Caco-2 (cell line): ENCODE measurements around the gene ARHGEF4. TPM values are rescaled to one million over a fixed set of nuclear protein-coding genes. Genes with fewer than 3 reads are reported as not detected.

ENCODE experiments used
- BruUV-seq: library from RNA; stranded (reverse); fragments of 400-500 nt; replicated peaks from 2 replicates; lab custom pipeline; 2021; lab: Mats Ljungman, UMichigan
- CTCF ChIA-PET: fragments of 300-600 bp; sonication (Branson Sonifier 250); formaldehyde crosslinking; loops from one replicate; lab custom pipeline; 2022; ENCODE audit warnings: antibody characterized with exemption; lab: Charles Lee
- POLR2A ChIA-PET: fragments of 300-600 bp; sonication (Branson Sonifier 250); formaldehyde crosslinking; loops from one replicate; lab custom pipeline; 2022; ENCODE audit warnings: antibody characterized with exemption; lab: Charles Lee
- DNase-seq, 2 experiments: peaks; one replicate each; pipeline versions ENCODE4 v3.0.0 to v3.0.0-alpha.2; 2020 to 2022
- H3K27me3 ChIP-seq: replicated peaks from 2 replicates; pipeline ENCODE4 v1.6.0; 2011; ENCODE audit warnings: low read length; ENCODE audit not compliant: control insufficient read depth, insufficient read depth
- H3K36me3 ChIP-seq: 2 replicates; pipeline ENCODE4 v1.5.1; 2011; ENCODE audit warnings: low read length; ENCODE audit not compliant: control insufficient read depth, insufficient read depth
- H3K4me1 ChIP-seq: fragments of 250-450 bp; sonication (Bioruptor Pico); 2 replicates; pipeline ENCODE4 v1.5.1; 2020; ENCODE audit warnings: mild to moderate bottlenecking
- H3K4me3 ChIP-seq: 2 replicates; pipeline ENCODE4 v1.5.1; 2011; ENCODE audit warnings: low read depth, mild to moderate bottlenecking, control low read depth, low read length
- H3K9me3 ChIP-seq: fragments of 250-450 bp; sonication (Bioruptor Pico); 2 replicates; pipeline ENCODE4 v1.5.1; 2020; ENCODE audit warnings: mild to moderate bottlenecking, moderate library complexity
- H3K27ac Mint-ChIP-seq: one replicate; pipeline ENCODE4 v1.8.0; 2022; ENCODE audit warnings: mixed read lengths; ENCODE audit not compliant: unreplicated experiment
- H3K27me3 Mint-ChIP-seq: one replicate; pipeline ENCODE4 v1.8.0; 2022; ENCODE audit warnings: mixed read lengths; ENCODE audit not compliant: insufficient read depth, unreplicated experiment
- H3K36me3 Mint-ChIP-seq: one replicate; pipeline ENCODE4 v1.8.0; 2022; ENCODE audit warnings: mild to moderate bottlenecking, mixed read lengths; ENCODE audit not compliant: insufficient read depth, unreplicated experiment
- H3K4me1 Mint-ChIP-seq: one replicate; pipeline ENCODE4 v1.8.0; 2022; ENCODE audit warnings: low read depth, mixed read lengths; ENCODE audit not compliant: unreplicated experiment
- H3K4me3 Mint-ChIP-seq: one replicate; pipeline ENCODE4 v1.8.0; 2022; ENCODE audit warnings: mild to moderate bottlenecking, moderate library complexity, mixed read lengths; ENCODE audit not compliant: unreplicated experiment
- H3K9me3 Mint-ChIP-seq: one replicate; pipeline ENCODE4 v1.8.0; 2022; ENCODE audit warnings: mixed read lengths; ENCODE audit not compliant: unreplicated experiment
- CTCF ChIP-seq, 2 experiments: fragments of 200-600 bp in 1 of 2; IDR thresholded peaks; 1 replicate in 1 of 2; 2 replicates in 1 of 2; pipeline versions ENCODE4 v1.5.1 to v1.8.0; 2011 to 2022; ENCODE audit warnings: antibody characterized with exemption in 1 of 2, control low read depth in 1 of 2, inconsistent platforms in 1 of 2, low read depth in 1 of 2, low read length in 1 of 2, mild to moderate bottlenecking in 1 of 2, moderate library complexity in 1 of 2; ENCODE audit not compliant: insufficient read depth in 1 of 2, severe bottlenecking in 1 of 2, unreplicated experiment in 1 of 2
- intact Hi-C: fragments of 100-400 bp; cut with micrococcal nuclease; formaldehyde crosslinking; loops from one replicate; pipeline ENCODE4 v1.10.0; 2022; ENCODE audit not compliant: unreplicated experiment
- total RNA-seq: library from RNA; stranded (reverse); gene quantifications from 2 replicates; pipeline ENCODE4 v1.2.3, GENCODE V29; 2022

Gene ARHGEF4
- total RNA-seq, 1 experiment from 2014 or later = 1.8 TPM

- H3K27me3 Mint-ChIP-seq = peaks cover 3% of the 10 kb centered on the region
- no peaks in the 10 kb centered on the region for H3K4me1 Mint-ChIP-seq
- no peak overlapping the region for H3K4me3 Mint-ChIP-seq
- DNase-seq = no peak
- H3K36me3 Mint-ChIP-seq = no peaks in the 10 kb centered on the region
- ChIA-PET POLR2A (interaction anchor here (0.5 kb wide), 1 partner anchor 16 kb away, joined by 3 read pairs; no protein-coding TSS in a partner anchor), CTCF (no interaction called here)
- H3K27ac Mint-ChIP-seq = no peak overlapping the region
- no TSS peak for BruUV-seq
- Histone ChIP-seq H3K9me3 (no peaks in the 10 kb centered on the region), H3K27me3 (0 out of 2 replicates have a peak, but pooled peaks cover 1% of the 10 kb centered on the region), H3K36me3 (no peaks in the 10 kb centered on the region), H3K4me3 (no peak overlapping the region), H3K4me1 (peaks cover 11% of the 10 kb centered on the region; the same call in 1 of the 2 replicates)
- no peaks in the 10 kb centered on the region for H3K9me3 Mint-ChIP-seq
- TF ChIP-seq CTCF (IDR thresholded peaks at IDR 0.05; ENCODE audit: insufficient read depth in 1 of 2, low read depth in 1 of 2, low read length in 1 of 2, severe bottlenecking in 1 of 2, unreplicated experiment in 1 of 2) = no peak
- intact Hi-C loops = no loop called here
Observed at GRCh38 chr2:130834091-130834930, 2.4 kb upstream of the ARHGEF4 start.

DNA sequence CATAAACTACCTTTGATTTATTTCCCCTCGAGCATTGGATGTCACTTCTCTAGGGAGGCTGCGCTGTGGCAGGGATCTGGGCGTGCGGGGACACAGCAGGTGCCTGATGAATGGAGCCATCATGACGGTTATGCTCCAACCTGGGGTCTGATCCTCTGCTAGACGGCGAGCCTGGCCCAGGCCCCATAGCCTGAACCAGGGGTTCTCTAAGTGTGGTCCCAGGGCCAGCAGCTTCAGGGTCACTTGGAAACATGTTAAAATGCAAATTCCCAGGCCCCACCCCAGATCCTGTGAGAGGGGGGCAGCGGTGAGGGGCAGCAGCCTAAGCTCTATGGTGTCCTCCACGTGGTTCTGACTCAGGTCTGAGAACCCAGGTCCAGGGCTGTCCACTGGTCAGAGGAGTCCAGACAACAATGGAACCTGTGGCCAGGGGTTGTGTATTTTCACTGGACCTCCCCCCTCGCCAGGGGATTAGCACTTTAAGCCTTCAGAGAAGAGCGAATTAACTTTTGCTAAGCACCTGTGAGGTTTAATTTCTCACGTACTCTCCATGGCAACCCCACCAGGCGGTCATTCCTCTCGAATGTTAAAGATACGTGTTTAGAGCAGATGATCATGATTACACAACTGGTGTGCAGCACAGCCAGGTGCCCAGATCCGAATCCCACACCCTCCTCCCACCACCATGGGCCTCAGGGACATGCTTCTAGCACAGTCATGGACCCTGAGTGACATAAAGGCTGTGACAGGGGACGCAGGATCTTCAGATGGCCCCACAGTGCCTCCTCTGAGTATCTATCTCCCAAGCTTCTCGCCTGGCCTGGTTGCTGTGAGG, 1.6 kb upstream of the ARHGEF4 start:
- BruUV-seq = no TSS peak
- DNase-seq = no peak
- Histone ChIP-seq H3K9me3 (no peaks in the 10 kb centered on the region), H3K4me3 (no peak overlapping the region), H3K36me3 (no peaks in the 10 kb centered on the region), H3K27me3 (0 out of 2 replicates have a peak, but pooled peaks cover 1% of the 10 kb centered on the region), H3K4me1 (peaks cover 11% of the 10 kb centered on the region; the same call in 1 of the 2 replicates)
- intact Hi-C loops = no loop called here
- Mint-ChIP-seq H3K4me3 (no peak overlapping the region), H3K4me1 (no peaks in the 10 kb centered on the region), H3K36me3 (no peaks in the 10 kb centered on the region), H3K27me3 (peaks cover 3% of the 10 kb centered on the region), H3K9me3 (no peaks in the 10 kb centered on the region), H3K27ac (no peak overlapping the region)
- ChIA-PET CTCF (no interaction called here), POLR2A (no interaction called here)
- TF ChIP-seq CTCF (IDR thresholded peaks at IDR 0.05; ENCODE audit: insufficient read depth in 1 of 2, low read depth in 1 of 2, low read length in 1 of 2, severe bottlenecking in 1 of 2, unreplicated experiment in 1 of 2) = no peak

DNA sequence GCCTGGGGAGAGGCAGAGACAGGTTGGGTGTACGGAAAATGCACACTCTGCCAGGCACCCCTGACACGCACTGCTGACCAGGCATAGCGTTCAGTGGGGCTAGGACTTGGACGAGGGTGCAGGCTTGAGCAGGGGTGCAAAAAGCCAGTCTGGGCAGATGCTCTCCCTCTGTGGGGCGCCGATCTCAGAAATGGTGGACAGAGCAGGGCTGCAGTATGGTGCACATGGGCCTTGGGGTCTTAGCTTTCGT, 1.0 kb upstream of the ARHGEF4 start:
- no peak for DNase-seq
- Mint-ChIP-seq H3K4me1 (no peaks in the 10 kb centered on the region), H3K36me3 (no peaks in the 10 kb centered on the region), H3K27me3 (peaks cover 3% of the 10 kb centered on the region), H3K9me3 (no peaks in the 10 kb centered on the region), H3K27ac (no peak overlapping the region), H3K4me3 (no peak overlapping the region)
- H3K4me1 ChIP-seq = peaks cover 11% of the 10 kb centered on the region; the same call in 1 of the 2 replicates
- intact Hi-C loops = no loop called here
- H3K9me3 ChIP-seq = no peaks in the 10 kb centered on the region
- no peaks in the 10 kb centered on the region for H3K36me3 ChIP-seq
- no TSS peak for BruUV-seq
- no peak overlapping the region for H3K4me3 ChIP-seq
- TF ChIP-seq CTCF (IDR thresholded peaks at IDR 0.05; ENCODE audit: insufficient read depth in 1 of 2, low read depth in 1 of 2, low read length in 1 of 2, severe bottlenecking in 1 of 2, unreplicated experiment in 1 of 2) = no peak
- POLR2A ChIA-PET = no interaction called here
- CTCF ChIA-PET = no interaction called here
- H3K27me3 ChIP-seq = peaks cover 1% of the 10 kb centered on the region; the same call in 1 of the 2 replicates
